SU-DHL-6 (cell line): ENCODE data around the gene AKAP8L.
A peak's percentile ranks its signal among the peaks of the same experiment; 100 is the strongest.

ENCODE experiments used
- H2AFZ ChIP-seq: fragments of 200-600 bp; sonication (generic); 2 replicates; pipeline ENCODE4 v1.6.1; 2014; ENCODE audit warnings: low read depth, mild to moderate bottlenecking, moderate library complexity, mixed read lengths, antibody characterized with exemption, low read length; ENCODE audit not compliant: severe bottlenecking
- H3F3A ChIP-seq: fragments of 200-600 bp; shearing (Covaris generic); 2 replicates; pipeline ENCODE4 v1.6.0; 2016; ENCODE audit warnings: antibody characterized with exemption, mild to moderate bottlenecking; ENCODE audit not compliant: insufficient read depth
- H3K27ac ChIP-seq: fragments of 200-600 bp; sonication (generic); 2 replicates; pipeline ENCODE4 v1.5.1; 2016; ENCODE audit warnings: low read depth, mild to moderate bottlenecking, low read length, moderate library complexity, mixed read lengths
- H3K27me3 ChIP-seq: fragments of 200-600 bp; sonication (generic), shearing (Covaris generic); 2 replicates; pipeline ENCODE4 v1.6.0; 2014; ENCODE audit warnings: mild to moderate bottlenecking, low read length
- H3K36me3 ChIP-seq: fragments of 200-600 bp; sonication (generic); 2 replicates; pipeline ENCODE4 v1.6.1; 2014; ENCODE audit warnings: mild to moderate bottlenecking, low read length, mixed read lengths
- H3K4me2 ChIP-seq: fragments of 300-600, 200-600 bp; shearing (Covaris generic), sonication (generic); 2 replicates; pipeline ENCODE4 v1.6.0; 2014; ENCODE audit warnings: low read length, low read depth, mild to moderate bottlenecking; ENCODE audit not compliant: poor library complexity, severe bottlenecking
- H3K4me3 ChIP-seq: fragments of 200-600 bp; sonication (generic); 2 replicates; pipeline ENCODE4 v1.5.1; 2014; ENCODE audit warnings: antibody characterized with exemption, low read length, mild to moderate bottlenecking, mixed read lengths; ENCODE audit not compliant: insufficient read depth, poor library complexity, severe bottlenecking
- H3K79me2 ChIP-seq: fragments of 200-600 bp; sonication (generic); 2 replicates; pipeline ENCODE4 v1.6.1; 2014; ENCODE audit warnings: mild to moderate bottlenecking, low read length, moderate library complexity; ENCODE audit not compliant: insufficient read depth
- H3K9ac ChIP-seq: fragments of 200-600 bp; sonication (generic); 2 replicates; pipeline ENCODE4 v1.7.0; 2014; ENCODE audit warnings: mild to moderate bottlenecking, low read length
- H3K9me2 ChIP-seq: fragments of 200-600 bp; sonication (generic); replicated peaks from 2 replicates; pipeline ENCODE4 v1.6.1; 2014; ENCODE audit warnings: low read length; ENCODE audit not compliant: insufficient read depth
- H3K9me3 ChIP-seq: fragments of 200-600 bp; sonication (generic); 2 replicates; pipeline ENCODE4 v1.6.1; 2014; ENCODE audit warnings: low read length, mixed read lengths; ENCODE audit not compliant: insufficient read depth
- H4K20me1 ChIP-seq: fragments of 200-600 bp; sonication (generic); 2 replicates; pipeline ENCODE4 v1.6.1; 2014; ENCODE audit warnings: low read depth, mild to moderate bottlenecking, antibody characterized with exemption, low read length, moderate library complexity, mixed read lengths
- CTCF ChIP-seq: fragments of 200-600 bp; sonication (generic); IDR thresholded peaks from one replicate; pipeline ENCODE4 v1.5.1; 2017; ENCODE audit warnings: antibody characterized with exemption, mild to moderate bottlenecking, low read length, moderate library complexity; ENCODE audit not compliant: insufficient read depth, poor library complexity, severe bottlenecking
- EZH2phosphoT487 ChIP-seq: fragments of 200-600 bp; sonication (generic), shearing (Covaris generic); conservative IDR thresholded peaks from 2 replicates; pipeline ENCODE4 v1.6.1; 2018; ENCODE audit warnings: mild to moderate bottlenecking, antibody characterized with exemption, low read length, moderate library complexity, mixed read lengths

Gene AKAP8L

GRCh38 chr19:15393963-15394362 is 24.8 kb downstream of the AKAP8L start:
- no peaks in the 10 kb centered on the region for H3K9me2 ChIP-seq
- no peaks in the 10 kb centered on the region for H4K20me1 ChIP-seq
- H3K4me3 ChIP-seq, result no peak overlapping the region
- TF ChIP-seq CTCF (no peak), EZH2phosphoT487 (no peak)
- H3K4me2 ChIP-seq, result no peak overlapping the region
- H3F3A ChIP-seq, result peaks cover 5% of the 10 kb centered on the region; the same call in 1 of the 2 replicates
- H3K36me3 ChIP-seq, result peaks cover 12% of the 10 kb centered on the region; the same call in 1 of the 2 replicates
- no peaks in the 10 kb centered on the region for H3K9me3 ChIP-seq
- H3K27ac ChIP-seq, result no peak overlapping the region
- H2AFZ ChIP-seq, result no peak overlapping the region
- H3K27me3 ChIP-seq, result no peaks in the 10 kb centered on the region
- H3K79me2 ChIP-seq, result peaks cover 32% of the 10 kb centered on the region; the same call in 1 of the 2 replicates
- H3K9ac ChIP-seq, result no peak overlapping the region

- H3K9me2 ChIP-seq, result no peaks in the 10 kb centered on the region
- peaks cover 7% of the 10 kb centered on the region; the same call in 1 of the 2 replicates for H3K36me3 ChIP-seq
- no peaks in the 10 kb centered on the region for H4K20me1 ChIP-seq
- no peak overlapping the region for H3K9ac ChIP-seq
- H3F3A ChIP-seq, result peaks cover 5% of the 10 kb centered on the region; the same call in 1 of the 2 replicates
- H3K27me3 ChIP-seq, result no peaks in the 10 kb centered on the region
- no peaks in the 10 kb centered on the region for H3K9me3 ChIP-seq
- no peak overlapping the region for H3K27ac ChIP-seq
- no peak overlapping the region for H2AFZ ChIP-seq
- H3K4me2 ChIP-seq, result no peak overlapping the region
- H3K4me3 ChIP-seq, result no peak overlapping the region
- H3K79me2 ChIP-seq, result peaks cover 42% of the 10 kb centered on the region; the same call in 1 of the 2 replicates
- no peak for TF ChIP-seq CTCF
- TF ChIP-seq EZH2phosphoT487, result no peak
Measured at GRCh38 chr19:15390814-15391213, 28.0 kb downstream of the AKAP8L start.

GRCh38 chr19:15381864-15382263 is 36.9 kb downstream of the AKAP8L start:
- H3K36me3 ChIP-seq, result no peaks in the 10 kb centered on the region
- peaks cover 31% of the 10 kb centered on the region for H3F3A ChIP-seq
- H3K4me2 ChIP-seq, result no peak overlapping the region
- no peaks in the 10 kb centered on the region for H3K27me3 ChIP-seq
- peaks cover 4% of the 10 kb centered on the region; the same call in 1 of the 2 replicates for H4K20me1 ChIP-seq
- peaks cover 29% of the 10 kb centered on the region for H3K79me2 ChIP-seq
- H3K27ac ChIP-seq, result peak overlapping the region; percentile 58; the same call in 1 of the 2 replicates
- no peak overlapping the region for H3K9ac ChIP-seq
- no peaks in the 10 kb centered on the region for H3K9me3 ChIP-seq
- no peak overlapping the region for H2AFZ ChIP-seq
- TF ChIP-seq EZH2phosphoT487 (no peak), CTCF (no peak)
- no peak overlapping the region for H3K4me3 ChIP-seq
- H3K9me2 ChIP-seq, result no peaks in the 10 kb centered on the region
